Endothelial cell of umbilical vein (primary cell): ENCODE measurements around the gene DSCAML1. TPM values are rescaled to one million over a fixed set of nuclear protein-coding genes. Genes with fewer than 3 reads are reported as not detected.

Experiments
- BruUV-seq: library from RNA; stranded (reverse); fragments of 400-500 nt; replicated peaks from 2 replicates; lab custom pipeline; 2021; lab: Mats Ljungman, UMichigan
- CTCF ChIA-PET: fragments of 300-600, 350-600 bp; sonication (Branson Sonifier 250); formaldehyde crosslinking; loops from one replicate; lab custom pipeline; 2021; ENCODE audit warnings: antibody characterized with exemption, inconsistent platforms; lab: Charles Lee
- POLR2A ChIA-PET: fragments of 300-600, 350-600 bp; sonication (Branson Sonifier 250); formaldehyde crosslinking; loops from one replicate; lab custom pipeline; 2021; ENCODE audit warnings: antibody characterized with exemption, inconsistent platforms; lab: Charles Lee
- DNase-seq: peaks from one replicate; pipeline ENCODE4 v3.0.0-alpha.2; 2011; ENCODE audit warnings: low read depth, low spot score
- FAIRE-seq: peaks from 2 replicates; lab custom pipeline; 2011; peaks lifted over from hg19 to GRCh38; lab: Jason Lieb, UNC
- H2AFZ ChIP-seq: 2 replicates; pipeline ENCODE4 v1.6.0; 2012; ENCODE audit warnings: low read depth, low read length, control low read depth, inconsistent platforms
- H3K27ac ChIP-seq: 2 replicates; pipeline ENCODE4 v1.5.1; 2011; ENCODE audit warnings: low read depth, mild to moderate bottlenecking, control low read depth, low read length, moderate library complexity; ENCODE audit not compliant: insufficient read depth
- H3K27me3 ChIP-seq, 2 experiments: 2 replicates each; pipeline versions ENCODE4 v1.6.0 to v1.6.1; 2011; ENCODE audit warnings: low read length in 2 of 2, mixed read lengths in 1 of 2; ENCODE audit not compliant: control insufficient read depth in 2 of 2, insufficient read depth in 2 of 2
- H3K36me3 ChIP-seq, 2 experiments: 2 replicates in 1 of 2; 3 replicates in 1 of 2; pipeline ENCODE4 v1.5.1; 2011; ENCODE audit warnings: low read length in 2 of 2, mild to moderate bottlenecking in 1 of 2, moderate library complexity in 1 of 2; ENCODE audit not compliant: control insufficient read depth in 2 of 2, insufficient read depth in 2 of 2; ENCODE audit errors: extremely low read depth in 1 of 2
- H3K4me1 ChIP-seq: 3 replicates; pipeline ENCODE4 v1.5.1; 2011; ENCODE audit warnings: mild to moderate bottlenecking, low read length; ENCODE audit not compliant: control insufficient read depth, insufficient read depth; ENCODE audit errors: extremely low read depth
- H3K4me2 ChIP-seq: 2 replicates; pipeline ENCODE4 v1.6.1; 2011; ENCODE audit warnings: low read length, control low read depth, mixed read lengths; ENCODE audit not compliant: insufficient read depth
- H3K4me3 ChIP-seq, 3 experiments: fragments of 200-600 bp in 1 of 3; sonication (generic), shearing (Covaris generic) in 1 of 3; replicated peaks in 1 of 3; 2 replicates each; pipeline ENCODE4 v1.5.1; 2011 to 2016; ENCODE audit warnings: control low read depth in 3 of 3, low read length in 3 of 3, mild to moderate bottlenecking in 2 of 3, inconsistent platforms in 1 of 3, low read depth in 1 of 3, moderate library complexity in 1 of 3; ENCODE audit not compliant: insufficient read depth in 1 of 3
- H3K79me2 ChIP-seq: 2 replicates; pipeline ENCODE4 v1.6.0; 2012; ENCODE audit warnings: low read length, inconsistent platforms; ENCODE audit not compliant: control insufficient read depth, insufficient read depth
- H3K9ac ChIP-seq: replicated peaks from 2 replicates; pipeline ENCODE3; 2011; ENCODE audit warnings: low read length, control low read depth; ENCODE audit not compliant: insufficient read depth; ENCODE audit errors: extremely low read depth
- H3K9me1 ChIP-seq: replicated peaks from 3 replicates; pipeline ENCODE4 v1.6.0; 2011; ENCODE audit warnings: mild to moderate bottlenecking, low read length; ENCODE audit not compliant: control insufficient read depth, insufficient read depth; ENCODE audit errors: extremely low read depth
- H3K9me3 ChIP-seq: replicated peaks from 2 replicates; pipeline ENCODE4 v1.5.1; 2012; ENCODE audit warnings: low read length, inconsistent platforms; ENCODE audit not compliant: control insufficient read depth, insufficient read depth
- H4K20me1 ChIP-seq: replicated peaks from 2 replicates; pipeline ENCODE3; 2011; ENCODE audit warnings: mild to moderate bottlenecking, low read length; ENCODE audit not compliant: control insufficient read depth, insufficient read depth; ENCODE audit errors: extremely low read depth
- EZH2 ChIP-seq: IDR thresholded peaks from 2 replicates; pipeline ENCODE4 v1.6.1; 2012; ENCODE audit warnings: borderline replicate concordance, low read depth, mild to moderate bottlenecking, moderate library complexity, low read length, inconsistent platforms; ENCODE audit not compliant: severe bottlenecking
- FOS ChIP-seq: IDR thresholded peaks from 2 replicates; pipeline ENCODE4 v1.6.1; 2011; ENCODE audit warnings: mild to moderate bottlenecking, low read length, moderate library complexity, borderline replicate concordance; ENCODE audit not compliant: insufficient read depth
- GATA2 ChIP-seq: IDR thresholded peaks from 2 replicates; pipeline ENCODE4 v1.7.0; 2011; ENCODE audit warnings: low read depth, mild to moderate bottlenecking, moderate library complexity, mixed read lengths, low read length; ENCODE audit not compliant: insufficient read length, insufficient read depth
- MYC ChIP-seq: IDR thresholded peaks from one replicate; pipeline ENCODE4 v1.6.1; 2011; ENCODE audit warnings: mild to moderate bottlenecking, low read depth, low read length
- POLR2A ChIP-seq: IDR thresholded peaks from 2 replicates; pipeline ENCODE4 v1.6.1; 2012; ENCODE audit warnings: low read depth, mild to moderate bottlenecking, control low read depth, low read length
- POLR2AphosphoS5 ChIP-seq: IDR thresholded peaks from 2 replicates; pipeline ENCODE4 v1.6.1; 2012; ENCODE audit warnings: low read depth, mild to moderate bottlenecking, control low read depth, low read length, moderate library complexity; ENCODE audit not compliant: insufficient read depth
- dilution Hi-C: fragments of 300-500 bp; cut with MboI; formaldehyde crosslinking; loops from one replicate; pipeline ENCODE4 v1.15.0; 2019; ENCODE audit warnings: low sequenced_read_pairs; ENCODE audit not compliant: extremely low pct_ligation_motif_present
- intact Hi-C: fragments of 100-400 bp; cut with micrococcal nuclease; formaldehyde crosslinking; loops from one replicate; pipeline ENCODE4 v1.10.0; 2022
- polyA plus RNA-seq, 4 experiments: library from polyadenylated mRNA; depleted of rRNA in 3 of 4; stranded (reverse) in 3 of 4; unstranded in 1 of 4; fragments of >200 nt; gene quantifications; 2 replicates each; pipeline versions ENCODE4 v1.2.1 to v1.2.3, GENCODE V29; 2011 to 2012; ENCODE audit warnings: missing spikeins in 1 of 4
- total RNA-seq: library from RNA; stranded (reverse); gene quantifications from 2 replicates; pipeline ENCODE4 v1.2.3, GENCODE V29; 2021
- TF ChIP-seq, protein P1 (sequence below): IDR thresholded peaks from 2 replicates; pipeline ENCODE4 v1.6.1; 2011; ENCODE audit not compliant: insufficient read depth, insufficient read length

DSCAML1 gene
- total and polyA plus RNA-seq, 2 donors (not counting 3 experiments of a cell fraction or from before 2014, with no cell fraction given) = not detected

DNA sequence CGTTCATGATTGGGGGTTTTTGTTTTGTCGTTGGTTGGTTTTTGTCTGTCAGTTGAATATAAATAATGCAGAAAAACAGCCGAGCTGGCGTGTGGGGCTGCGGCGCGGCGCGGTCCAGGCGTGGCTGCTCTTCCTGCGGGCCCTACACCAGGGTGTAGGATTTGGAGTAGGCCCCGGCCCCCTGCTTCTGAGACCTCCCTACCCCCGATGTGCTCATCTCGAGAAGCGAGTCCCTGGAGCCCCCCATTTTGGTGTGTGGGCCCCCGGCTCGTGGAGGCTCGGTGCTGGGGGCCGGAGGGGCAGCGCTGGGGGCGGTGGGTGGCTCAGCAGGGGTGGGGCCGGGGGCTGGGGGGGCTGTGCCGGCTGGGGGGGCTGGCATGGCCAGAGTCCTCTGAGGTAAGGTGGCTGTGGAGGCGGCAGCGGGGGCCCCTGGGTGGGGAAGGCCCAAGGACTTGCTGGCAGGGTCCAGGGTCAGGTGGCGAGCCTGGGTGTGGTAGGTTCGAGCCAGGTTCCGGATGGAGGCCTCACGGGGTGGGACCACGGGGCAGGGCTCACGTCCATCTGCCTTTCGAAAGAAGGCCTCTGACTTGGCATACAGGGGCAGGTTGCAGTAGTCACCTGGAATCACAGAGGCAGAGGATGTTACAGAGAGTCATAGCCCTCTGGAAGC lies 368.7 kb downstream of the DSCAML1 start:
- Histone ChIP-seq H3K4me3 (no peak overlapping the region), H3K4me1 (no peaks in the 10 kb centered on the region), H3K27ac (no peak overlapping the region), H2AFZ (no peak overlapping the region), H3K79me2 (no peaks in the 10 kb centered on the region), H3K9me1 (no peaks in the 10 kb centered on the region), H3K36me3 (no peaks in the 10 kb centered on the region), H4K20me1 (no peaks in the 10 kb centered on the region), H3K9ac (no peak overlapping the region), H3K9me3 (no peaks in the 10 kb centered on the region), H3K27me3 (no peaks in the 10 kb centered on the region), H3K4me2 (no peak overlapping the region)
- BruUV-seq = no TSS peak
- DNase-seq (no peak), FAIRE-seq (no peak)
- intact Hi-C loops (no loop called here), dilution Hi-C loops (no loop called here)
- CTCF ChIA-PET = interaction anchor here (1.7 to 5.7 kb wide), 3 partner anchors 192 to 518 kb away, joined by 3 to 133 read pairs (median 118); no protein-coding TSS in a partner anchor
- POLR2A ChIA-PET = no interaction called here
- no peak for TF ChIP-seq FOS
- TF ChIP-seq POLR2AphosphoS5 = no peak
- no peak for TF ChIP-seq MYC
- TF ChIP-seq POLR2A = no peak
- no peak for TF ChIP-seq EZH2
- TF ChIP-seq, protein P1, sequence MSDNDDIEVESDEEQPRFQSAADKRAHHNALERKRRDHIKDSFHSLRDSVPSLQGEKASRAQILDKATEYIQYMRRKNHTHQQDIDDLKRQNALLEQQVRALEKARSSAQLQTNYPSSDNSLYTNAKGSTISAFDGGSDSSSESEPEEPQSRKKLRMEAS = no peak
- TF ChIP-seq GATA2 = no peak
